Keratinocyte (primary cell): ENCODE results near the gene TSPEAR. TPM values are rescaled to one million over a fixed set of nuclear protein-coding genes. Genes with fewer than 3 reads are reported as not detected.

Experiments
- DNase-seq: peaks from one replicate; pipeline ENCODE4 v3.0.0-alpha.2; 2011; ENCODE audit warnings: low read depth, missing footprints, low spot score
- FAIRE-seq: peaks from 2 replicates; lab custom pipeline; 2011; peaks lifted over from hg19 to GRCh38; lab: Jason Lieb, UNC
- H2AFZ ChIP-seq: 2 replicates; pipeline ENCODE4 v1.6.0; 2012; ENCODE audit warnings: low read length, control low read depth, inconsistent platforms; ENCODE audit not compliant: control insufficient read depth
- H3K27ac ChIP-seq: 2 replicates; pipeline ENCODE4 v1.5.1; 2011; ENCODE audit warnings: low read length; ENCODE audit not compliant: control insufficient read depth, insufficient read depth
- H3K27me3 ChIP-seq: 3 replicates; pipeline ENCODE4 v1.6.0; 2011; ENCODE audit warnings: low read length; ENCODE audit not compliant: control insufficient read depth, insufficient read depth; ENCODE audit errors: extremely low read depth
- H3K36me3 ChIP-seq, 2 experiments: 2 replicates in 1 of 2; 3 replicates in 1 of 2; pipeline ENCODE4 v1.5.1; 2011; ENCODE audit warnings: low read length in 2 of 2, mild to moderate bottlenecking in 1 of 2; ENCODE audit not compliant: control insufficient read depth in 2 of 2, insufficient read depth in 2 of 2; ENCODE audit errors: extremely low read depth in 1 of 2
- H3K4me1 ChIP-seq: 3 replicates; pipeline ENCODE4 v1.5.1; 2011; ENCODE audit warnings: low read length; ENCODE audit not compliant: control insufficient read depth, insufficient read depth; ENCODE audit errors: extremely low read depth
- H3K4me2 ChIP-seq: 3 replicates; pipeline ENCODE4 v1.6.0; 2011; ENCODE audit warnings: low read depth, low read length; ENCODE audit not compliant: control insufficient read depth, insufficient read depth; ENCODE audit errors: extremely low read depth
- H3K4me3 ChIP-seq, 3 experiments: fragments of 200-600 bp in 1 of 3; sonication (generic) in 1 of 3; 2 replicates in 2 of 3; 3 replicates in 1 of 3; pipeline ENCODE4 v1.5.1; 2011 to 2016; ENCODE audit warnings: low read length in 3 of 3, mild to moderate bottlenecking in 3 of 3, control low read depth in 2 of 3, inconsistent platforms in 1 of 3, low read depth in 1 of 3, mixed read lengths in 1 of 3, mixed run types in 1 of 3, moderate library complexity in 1 of 3; ENCODE audit not compliant: control insufficient read depth in 2 of 3, insufficient read depth in 2 of 3; ENCODE audit errors: extremely low read depth in 1 of 3
- H3K79me2 ChIP-seq: 2 replicates; pipeline ENCODE4 v1.6.0; 2012; ENCODE audit warnings: low read length; ENCODE audit not compliant: control insufficient read depth, insufficient read depth
- H3K9ac ChIP-seq: 3 replicates; pipeline ENCODE4 v1.6.0; 2011; ENCODE audit warnings: low read length; ENCODE audit not compliant: control insufficient read depth, insufficient read depth; ENCODE audit errors: extremely low read depth
- H3K9me1 ChIP-seq: 3 replicates; pipeline ENCODE4 v1.6.0; 2011; ENCODE audit warnings: low read length; ENCODE audit not compliant: control insufficient read depth, insufficient read depth; ENCODE audit errors: extremely low read depth
- H3K9me3 ChIP-seq: 2 replicates; pipeline ENCODE4 v1.5.1; 2012; ENCODE audit warnings: low read depth, low read length; ENCODE audit not compliant: control insufficient read depth
- H4K20me1 ChIP-seq: 3 replicates; pipeline ENCODE4 v1.6.0; 2011; ENCODE audit warnings: low read length; ENCODE audit not compliant: control insufficient read depth, insufficient read depth; ENCODE audit errors: extremely low read depth
- CTCF ChIP-seq, 3 experiments: IDR thresholded peaks in 1 of 3; conservative IDR thresholded peaks in 1 of 3; optimal IDR thresholded peaks in 1 of 3; 2 replicates in 2 of 3; 3 replicates in 1 of 3; pipeline versions ENCODE3 to v1.5.1; 2011; ENCODE audit warnings: low read length in 3 of 3, mild to moderate bottlenecking in 3 of 3, moderate library complexity in 2 of 3, control low read depth in 1 of 3, inconsistent platforms in 1 of 3; ENCODE audit not compliant: insufficient read depth in 2 of 3; ENCODE audit errors: extremely low read depth in 1 of 3
- EZH2 ChIP-seq: IDR thresholded peaks from one replicate; pipeline ENCODE4 v1.6.1; 2012; ENCODE audit warnings: inconsistent platforms, mild to moderate bottlenecking, low read length, moderate library complexity
- dilution Hi-C: fragments of 300-500 bp; cut with MboI; formaldehyde crosslinking; loops from one replicate; pipeline ENCODE4 v1.7.0; 2020; ENCODE audit warnings: low sequenced_read_pairs; ENCODE audit not compliant: extremely low pct_ligation_motif_present
- polyA plus RNA-seq, 5 experiments: library from polyadenylated mRNA; depleted of rRNA in 3 of 5; stranded (reverse) in 3 of 5; stranded (forward) in 1 of 5; unstranded in 1 of 5; fragments of >200 nt; gene quantifications; 1 replicate in 1 of 5; 2 replicates in 3 of 5; 3 replicates in 1 of 5; pipeline versions ENCODE4 v1.2.1 to v1.2.3, GENCODE V29; 2011 to 2012; ENCODE audit warnings: missing spikeins in 2 of 5, low read depth in 1 of 5, low replicate concordance in 1 of 5

Gene TSPEAR
- polyA plus RNA-seq, 1 donor (not counting 4 experiments of a cell fraction or from before 2014, with no cell fraction given): 0.12 TPM

- H3K9me1 ChIP-seq: no peaks in the 10 kb centered on the region
- dilution Hi-C loops: no loop called here
- peak overlapping the region; percentile 72 for H3K4me2 ChIP-seq
- H3K9me3 ChIP-seq: no peaks in the 10 kb centered on the region
- H4K20me1 ChIP-seq: no peaks in the 10 kb centered on the region
- H3K27me3 ChIP-seq: peaks cover 11% of the 10 kb centered on the region
- FAIRE-seq (no peak), DNase-seq (no peak)
- H3K4me1 ChIP-seq: no peaks in the 10 kb centered on the region
- no peak overlapping the region for H3K27ac ChIP-seq
- no peaks in the 10 kb centered on the region for H3K36me3 ChIP-seq
- no peaks in the 10 kb centered on the region for H3K79me2 ChIP-seq
- no peak overlapping the region for H2AFZ ChIP-seq
- H3K9ac ChIP-seq: no peak overlapping the region
- no peak for TF ChIP-seq CTCF (optimal IDR thresholded peaks at IDR 0.05 in 1 of 3, IDR thresholded peaks at IDR 0.05 in 1 of 3, conservative IDR thresholded peaks at IDR 0.05 in 1 of 3; ENCODE audit: extremely low read depth in 1 of 3, insufficient read depth in 2 of 3, low read length in 3 of 3)
- TF ChIP-seq EZH2: no peak
- H3K4me3 ChIP-seq: no peak overlapping the region
These were observed 201.3 kb downstream of the TSPEAR start for GRCh38 chr21:44510109-44510507.

- H3K36me3 ChIP-seq: no peaks in the 10 kb centered on the region
- H3K27ac ChIP-seq: no peak overlapping the region
- peaks cover 11% of the 10 kb centered on the region for H3K27me3 ChIP-seq
- H3K4me3 ChIP-seq: no peak overlapping the region
- peak; percentile 23 for FAIRE-seq
- H3K9ac ChIP-seq: no peak overlapping the region
- no peak overlapping the region for H3K4me2 ChIP-seq
- no peaks in the 10 kb centered on the region for H3K9me1 ChIP-seq
- no peaks in the 10 kb centered on the region for H3K9me3 ChIP-seq
- H3K4me1 ChIP-seq: no peaks in the 10 kb centered on the region
- H2AFZ ChIP-seq: no peak overlapping the region
- dilution Hi-C loops: no loop called here
- no peaks in the 10 kb centered on the region for H3K79me2 ChIP-seq
- TF ChIP-seq EZH2 (no peak), CTCF (optimal IDR thresholded peaks at IDR 0.05 in 1 of 3, IDR thresholded peaks at IDR 0.05 in 1 of 3, conservative IDR thresholded peaks at IDR 0.05 in 1 of 3; ENCODE audit: extremely low read depth in 1 of 3, insufficient read depth in 2 of 3, low read length in 3 of 3) (peak; percentile 53 to 82 (median 80))
- DNase-seq: no peak
- no peaks in the 10 kb centered on the region for H4K20me1 ChIP-seq
These were observed 201.8 kb downstream of the TSPEAR start for GRCh38 chr21:44509539-44509938.
